ENCODE data around the gene CD300LF.

The CD300LF gene

GRCh38 chr17:74658620-74659019, 54.1 kb downstream of the CD300LF start:
- no peak for DNase-seq
- Histone ChIP-seq H3K4me3 (ENCODE audit: low read depth, low read length) (no peak overlapping the region), H3K9me3 (ENCODE audit: severe bottlenecking) (no peaks in the 10 kb centered on the region), H3K36me3 (no peaks in the 10 kb centered on the region), H3K27ac (no peak overlapping the region), H3K27me3 (ENCODE audit: insufficient read depth, low read depth, severe bottlenecking) (no peaks in the 10 kb centered on the region)
- no peak for TF ChIP-seq CTCF (IDR thresholded peaks at IDR 0.05; ENCODE audit: low read depth, low read length)

DNA sequence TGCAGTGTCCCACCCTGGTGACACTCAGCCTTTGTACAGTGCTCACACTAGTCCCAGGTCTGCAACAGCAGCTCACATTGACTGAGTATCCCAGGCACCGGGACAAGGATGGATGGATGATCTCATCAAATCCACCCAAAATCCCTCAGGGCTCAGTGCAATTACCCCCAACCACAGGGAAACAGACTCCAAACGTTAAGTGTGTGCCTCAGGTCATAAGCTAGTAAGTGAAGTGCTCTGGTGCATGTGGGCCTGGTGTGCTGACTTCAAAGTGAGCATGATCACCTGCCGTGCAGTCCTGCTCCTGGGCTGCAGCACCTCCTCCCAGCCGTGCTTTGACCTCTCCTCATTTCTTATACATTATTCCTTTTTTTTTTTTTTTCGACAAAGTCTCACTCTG, 58.0 kb downstream of the CD300LF start:
- TF ChIP-seq CTCF (IDR thresholded peaks at IDR 0.05; ENCODE audit: low read depth, low read length), result no peak
- H3K9me3 ChIP-seq (ENCODE audit: severe bottlenecking), result no peaks in the 10 kb centered on the region
- no peak overlapping the region for H3K27ac ChIP-seq
- H3K4me3 ChIP-seq (ENCODE audit: low read depth, low read length), result no peak overlapping the region
- no peaks in the 10 kb centered on the region for H3K27me3 ChIP-seq (ENCODE audit: insufficient read depth, low read depth, severe bottlenecking)
- DNase-seq, result no peak
- H3K36me3 ChIP-seq, result no peaks in the 10 kb centered on the region

GRCh38 chr17:74652020-74652419, 60.7 kb downstream of the CD300LF start:
- TF ChIP-seq CTCF (IDR thresholded peaks at IDR 0.05; ENCODE audit: low read depth, low read length), result no peak
- H3K27me3 ChIP-seq (ENCODE audit: insufficient read depth, low read depth, severe bottlenecking), result no peaks in the 10 kb centered on the region

DNA sequence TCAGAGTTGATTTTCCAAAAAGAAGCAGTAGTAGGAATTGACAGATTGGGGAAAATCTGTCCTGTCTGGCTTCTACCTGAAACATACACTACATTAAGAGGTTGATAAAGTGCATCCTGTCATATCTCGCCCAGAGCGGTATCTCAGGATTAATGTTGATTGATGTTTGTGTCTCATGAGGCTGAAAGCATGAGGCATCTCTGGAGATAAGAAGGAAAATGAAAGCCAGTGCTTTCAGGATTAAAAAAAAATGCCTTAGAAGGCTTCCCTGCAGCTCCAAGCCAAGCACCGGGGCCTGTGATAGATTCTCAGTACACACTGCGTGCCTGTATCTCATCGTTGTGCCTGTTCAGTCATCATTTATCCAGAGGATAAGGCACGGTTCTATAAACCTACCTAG, 62.8 kb downstream of the CD300LF start:
- no peak overlapping the region for H3K4me3 ChIP-seq (ENCODE audit: low read depth, low read length)
- TF ChIP-seq CTCF (IDR thresholded peaks at IDR 0.05; ENCODE audit: low read depth, low read length), result no peak
- H3K27me3 ChIP-seq (ENCODE audit: insufficient read depth, low read depth, severe bottlenecking), result no peaks in the 10 kb centered on the region

More at GRCh38 chr17:74652020-74652419, 60.7 kb downstream of the CD300LF start:
- Histone ChIP-seq H3K27ac (no peak overlapping the region), H3K4me3 (ENCODE audit: low read depth, low read length) (no peak overlapping the region), H3K9me3 (ENCODE audit: severe bottlenecking) (no peaks in the 10 kb centered on the region), H3K36me3 (no peaks in the 10 kb centered on the region)
- no peak for DNase-seq

GRCh38 chr17:74647871-74648672, 64.7 kb downstream of the CD300LF start:
- no peaks in the 10 kb centered on the region for H3K36me3 ChIP-seq
- H3K9me3 ChIP-seq (ENCODE audit: severe bottlenecking), result no peaks in the 10 kb centered on the region
- H3K27me3 ChIP-seq (ENCODE audit: insufficient read depth, low read depth, severe bottlenecking), result no peaks in the 10 kb centered on the region
- no peak for TF ChIP-seq CTCF (IDR thresholded peaks at IDR 0.05; ENCODE audit: low read depth, low read length)
- no peak overlapping the region for H3K27ac ChIP-seq
- DNase-seq, result no peak
- no peak overlapping the region for H3K4me3 ChIP-seq (ENCODE audit: low read depth, low read length)

More for the DNA sequence above, 62.8 kb downstream of the CD300LF start:
- Histone ChIP-seq H3K9me3 (ENCODE audit: severe bottlenecking) (no peaks in the 10 kb centered on the region), H3K36me3 (no peaks in the 10 kb centered on the region), H3K27ac (no peak overlapping the region)
- no peak for DNase-seq

- Histone ChIP-seq H3K27ac (no peak overlapping the region), H3K27me3 (ENCODE audit: insufficient read depth, low read depth, severe bottlenecking) (no peaks in the 10 kb centered on the region), H3K4me3 (ENCODE audit: low read depth, low read length) (no peak overlapping the region), H3K36me3 (no peaks in the 10 kb centered on the region), H3K9me3 (ENCODE audit: severe bottlenecking) (no peaks in the 10 kb centered on the region)
- DNase-seq, result no peak
- peak; percentile 70 for TF ChIP-seq CTCF (IDR thresholded peaks at IDR 0.05; ENCODE audit: low read depth, low read length)
Measured at GRCh38 chr17:74646231-74646630, 66.5 kb downstream of the CD300LF start.

Data from WERI-Rb-1 (cell line).